GM18870 (cell line): ENCODE results near the gene TMEM19.

ENCODE experiments used
- ATAC-seq: cut with Tn5 transposase; IDR thresholded peaks from one replicate; pipeline ENCODE4 v1.9.1; 2021; ENCODE audit warnings: moderate library complexity; ENCODE audit not compliant: unreplicated experiment

Gene TMEM19

DNA sequence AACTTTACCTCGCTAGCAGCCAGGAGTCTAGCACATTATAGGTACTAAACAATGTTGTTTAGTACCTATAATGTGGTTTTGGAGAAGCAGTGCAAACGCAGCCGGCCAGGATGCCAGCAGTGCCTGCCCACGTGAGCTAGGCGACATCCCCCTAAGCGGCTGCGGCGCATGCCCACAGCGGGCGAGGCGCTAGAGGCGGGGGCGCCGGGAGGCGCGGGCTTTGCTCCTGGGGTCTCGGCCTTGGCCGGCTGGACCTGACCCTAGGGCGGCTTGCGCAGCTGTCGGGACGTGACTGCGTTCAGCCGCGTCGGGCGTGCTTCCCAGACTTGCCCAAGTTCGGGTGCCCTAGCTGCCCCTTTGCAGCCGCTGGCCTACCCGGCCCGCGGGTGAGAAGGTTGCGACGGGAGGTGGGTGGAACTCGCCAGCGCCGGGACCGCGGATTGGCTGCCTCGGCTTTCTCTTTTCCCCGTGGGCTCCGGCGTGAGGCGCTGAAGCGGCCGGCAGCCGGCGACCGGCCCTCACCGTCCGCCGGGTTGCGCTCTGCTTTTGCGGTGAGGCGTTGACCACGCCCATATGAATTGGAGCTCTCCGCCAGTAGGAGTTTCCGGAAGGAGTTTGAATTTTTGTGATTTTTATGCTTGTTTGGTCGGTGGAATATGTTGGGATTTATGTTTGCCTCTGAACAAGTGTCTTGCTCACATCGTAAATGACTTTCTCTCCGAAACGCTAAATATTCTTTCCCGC lies at the start of gene TMEM19:
TMEM19 (plus strand) TSS at position 169 of the 744 bp plus-strand sequence. CDS start 599 bp downstream, outside the sequence.
- peak; percentile 77 for ATAC-seq

DNA sequence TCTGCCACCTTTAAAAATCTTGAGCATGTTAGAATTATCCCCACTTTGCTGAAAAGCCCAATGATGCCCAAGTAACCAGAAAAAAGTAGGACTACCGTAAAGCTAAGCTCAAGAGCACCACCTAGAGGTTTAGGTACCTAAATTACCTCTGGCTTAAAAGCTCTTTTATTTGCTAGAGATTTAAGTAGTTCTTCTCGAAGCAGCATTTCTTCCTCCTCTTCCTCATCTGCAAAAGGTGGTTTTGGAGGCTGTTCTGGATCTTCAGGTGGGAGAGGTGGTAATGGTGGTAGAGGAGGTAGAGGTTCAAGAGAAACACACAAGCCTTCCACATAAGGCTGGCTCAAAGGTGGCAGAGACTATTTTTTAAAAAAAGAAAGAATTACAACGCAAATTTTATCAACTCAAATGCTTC lies 49.2 kb upstream of the TMEM19 start:
- ATAC-seq, result peak; percentile 70

DNA sequence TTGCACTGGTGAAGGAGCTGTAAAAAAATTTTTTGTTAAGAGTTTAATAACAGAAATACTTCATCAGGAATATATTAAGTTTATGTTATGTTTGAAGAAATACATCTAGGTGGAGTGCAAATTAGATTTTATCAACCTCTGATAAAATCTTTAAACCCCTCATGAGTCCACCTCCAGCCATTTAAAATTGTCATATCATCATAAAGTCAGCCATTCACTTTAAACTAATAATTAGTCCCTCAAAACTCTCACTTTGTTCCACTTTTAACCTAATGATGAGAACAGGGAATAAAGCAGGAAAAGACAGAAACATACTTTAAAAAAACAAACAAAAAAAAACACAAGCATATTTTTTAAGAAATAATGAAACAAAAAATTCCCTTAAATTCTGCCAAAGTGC lies 47.4 kb upstream of the TMEM19 start:
- no peak for ATAC-seq

DNA sequence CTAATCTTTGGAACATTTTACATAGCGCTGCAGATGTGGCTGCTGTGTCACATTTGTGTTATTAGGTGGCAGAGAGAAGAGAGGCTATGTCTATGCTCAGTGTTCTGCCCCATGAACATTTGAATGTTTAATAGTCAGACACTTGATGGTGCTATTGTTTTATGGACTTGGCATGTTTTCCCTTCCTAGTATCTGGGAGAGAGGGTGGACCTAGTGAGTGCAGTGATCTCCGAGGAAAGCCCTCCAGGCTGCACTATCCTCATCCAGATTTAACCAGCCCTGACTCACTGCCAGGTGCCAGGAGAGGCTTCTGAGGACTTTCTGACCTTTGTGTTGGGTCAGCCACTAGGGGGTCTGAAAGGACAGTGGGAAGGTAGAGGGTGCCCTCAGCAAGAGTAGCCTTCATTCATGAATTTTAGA lies 46.5 kb upstream of the TMEM19 start:
- ATAC-seq, result no peak

DNA sequence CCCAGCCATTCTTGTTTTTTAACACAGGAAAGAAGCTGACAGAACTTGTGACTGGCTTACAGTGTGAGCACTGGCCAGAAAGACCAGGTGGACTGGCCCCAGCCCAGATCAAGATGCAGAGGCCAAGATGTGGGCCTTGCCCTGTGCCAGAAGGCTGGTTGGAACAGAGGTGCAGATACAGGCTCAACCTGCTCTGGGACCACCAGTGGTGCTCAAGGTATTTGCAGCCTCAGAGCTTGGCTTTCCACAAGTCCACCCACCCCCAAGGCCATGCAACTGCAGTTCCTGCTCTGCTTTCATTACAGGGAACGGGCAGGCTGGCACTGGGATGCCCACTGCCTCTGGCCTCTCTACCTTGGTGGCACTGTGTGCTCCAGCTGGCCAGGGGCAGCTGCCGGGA lies 45.6 kb upstream of the TMEM19 start:
- no peak for ATAC-seq

DNA sequence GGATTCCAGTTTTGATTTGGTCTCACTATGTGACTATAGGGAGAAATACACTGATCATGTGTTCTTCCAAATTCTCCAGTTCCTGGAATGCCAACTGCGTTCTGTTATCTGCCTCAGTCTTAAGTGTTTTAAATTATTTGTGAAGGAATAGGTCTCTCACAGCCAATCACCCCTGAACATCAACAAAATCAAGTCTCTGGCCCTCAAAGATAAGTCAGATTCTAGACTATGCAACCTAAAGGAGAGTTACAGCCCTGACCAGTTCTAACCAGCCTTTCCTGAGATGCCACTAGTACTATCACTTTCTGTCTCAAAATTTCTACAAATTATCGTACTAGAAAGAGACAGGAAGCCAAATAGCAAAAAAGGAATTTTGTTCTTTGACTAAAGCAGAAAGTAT lies 44.5 kb upstream of the TMEM19 start:
- no peak for ATAC-seq

DNA sequence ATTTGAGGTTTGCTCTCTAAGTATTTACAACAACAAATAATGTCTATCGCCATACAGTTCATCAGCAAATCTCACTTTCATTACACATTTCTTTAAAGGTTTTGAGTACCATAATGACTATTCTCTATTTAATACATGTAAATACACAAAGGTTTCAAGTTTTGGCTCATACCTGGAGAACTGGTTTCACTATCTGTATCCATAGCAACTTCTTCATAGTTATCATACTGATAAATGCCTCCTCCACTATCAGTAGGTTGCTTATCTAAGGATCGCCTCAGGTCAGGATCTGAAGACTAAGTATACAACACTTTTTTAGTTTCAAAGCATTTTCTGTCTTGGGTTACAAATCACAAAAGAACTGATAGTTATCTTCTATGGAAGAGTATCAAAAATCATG lies 43.6 kb upstream of the TMEM19 start:
- ATAC-seq, result peak; percentile 71

DNA sequence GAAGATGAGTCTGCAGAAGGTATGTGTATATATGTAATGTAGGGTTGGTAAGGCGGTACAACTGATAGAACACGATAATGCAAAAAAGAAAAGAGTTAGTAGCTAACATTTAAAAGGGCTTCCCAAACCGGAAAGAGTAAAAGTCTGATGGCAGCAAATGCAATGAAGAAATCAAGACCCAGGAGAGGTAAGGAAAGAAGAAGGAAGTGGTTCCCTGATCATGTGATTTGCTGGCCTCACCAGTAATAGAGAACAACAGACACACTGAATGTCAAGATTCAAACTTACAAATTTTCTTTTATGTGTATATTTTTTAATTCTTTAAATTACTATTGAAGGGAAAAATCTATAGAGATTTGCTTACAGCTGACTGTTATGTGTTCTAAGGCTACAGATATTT lies 40.6 kb upstream of the TMEM19 start:
- no peak for ATAC-seq

DNA sequence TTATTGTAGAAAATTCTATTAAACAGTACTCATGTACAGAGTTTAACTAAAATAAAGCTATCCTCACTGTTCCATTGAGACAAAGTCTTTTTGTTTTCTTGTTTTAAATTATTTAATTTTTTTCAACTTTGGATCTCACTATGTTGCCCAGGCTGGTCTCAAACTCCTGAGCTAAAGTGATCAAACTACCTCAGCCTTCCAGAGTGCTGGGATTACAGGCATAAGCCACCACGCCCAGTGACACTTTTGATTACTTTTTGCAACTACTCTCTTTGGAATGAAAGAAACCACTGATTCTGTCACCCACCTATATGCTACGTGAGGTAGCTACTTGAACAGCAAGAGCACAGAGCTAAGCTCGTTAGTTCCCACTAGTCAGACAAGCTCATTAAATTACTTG lies 39.4 kb upstream of the TMEM19 start:
- ATAC-seq, result no peak

DNA sequence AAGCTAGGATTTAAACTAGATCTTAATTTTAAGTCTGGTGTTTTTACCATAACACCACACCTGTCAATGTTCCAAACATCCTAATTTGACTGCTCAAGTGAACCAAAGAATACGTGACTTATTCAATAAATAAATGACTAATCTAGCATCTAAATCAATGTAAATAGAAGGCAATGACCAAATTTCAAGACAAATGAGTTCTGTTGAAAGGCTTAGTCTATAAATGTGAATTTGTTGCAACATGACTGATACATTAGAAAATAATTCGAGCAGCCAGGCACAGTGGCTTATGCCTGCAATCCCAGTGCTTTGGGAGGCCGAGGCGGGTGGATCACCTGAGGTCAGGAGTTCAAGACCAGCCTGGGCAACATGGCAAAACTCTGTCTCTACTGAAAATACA lies 37.3 kb upstream of the TMEM19 start:
- ATAC-seq, result no peak

DNA sequence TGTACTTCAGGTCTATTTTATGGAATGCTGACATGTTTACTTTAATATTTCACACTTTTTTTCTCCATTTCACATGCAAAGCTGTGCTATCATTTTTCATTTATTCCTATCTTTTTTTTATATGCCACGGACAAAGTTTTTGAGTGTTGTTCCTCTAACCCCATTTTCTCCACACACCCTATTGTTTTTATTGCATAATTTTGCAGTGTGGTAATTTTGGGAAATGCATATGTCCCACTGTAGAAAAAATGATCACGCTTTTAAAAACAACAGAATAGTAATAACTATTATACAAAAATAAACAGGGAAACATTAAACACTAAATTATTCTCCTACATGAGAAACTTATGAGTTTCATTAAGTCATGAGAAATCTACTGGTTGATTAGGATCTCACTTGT lies 36.5 kb upstream of the TMEM19 start:
- ATAC-seq, result no peak

DNA sequence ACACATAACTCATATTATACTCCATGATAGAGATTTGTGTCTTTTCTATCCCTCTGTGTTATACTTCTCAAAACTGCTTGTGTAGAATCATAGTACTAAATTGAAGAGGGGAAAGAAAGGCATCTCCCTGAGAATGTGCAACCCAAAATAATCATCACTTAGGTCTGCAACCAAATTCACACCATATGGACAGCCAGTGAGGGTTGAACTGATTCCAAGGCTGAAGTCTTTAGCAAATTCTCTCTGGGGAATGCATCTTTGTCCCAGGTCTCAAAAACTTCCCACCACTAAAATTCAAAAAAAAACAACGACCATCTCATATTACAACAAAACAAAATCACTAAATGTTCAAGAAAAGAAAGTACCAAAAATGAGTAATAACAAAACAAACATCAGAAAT lies 33.2 kb upstream of the TMEM19 start:
- ATAC-seq, result no peak

DNA sequence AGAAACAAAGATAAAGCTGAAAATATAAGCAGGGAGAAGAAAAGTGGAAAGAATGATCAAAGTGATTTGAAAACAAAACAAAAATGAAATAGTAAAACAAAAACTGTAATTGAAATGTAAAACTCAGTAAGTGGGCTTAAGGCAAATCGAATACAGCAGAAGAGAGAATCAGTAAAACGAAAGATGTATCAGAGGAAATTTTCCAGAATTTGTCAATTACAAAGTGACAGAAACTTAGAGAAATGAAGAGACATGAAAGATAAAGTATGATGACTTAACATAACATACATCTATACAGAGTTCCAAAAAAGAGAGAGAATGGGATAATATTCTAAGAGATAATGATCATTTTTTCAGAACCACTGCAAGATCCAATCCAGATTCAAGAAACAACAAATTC lies 32.7 kb upstream of the TMEM19 start:
- ATAC-seq, result no peak

DNA sequence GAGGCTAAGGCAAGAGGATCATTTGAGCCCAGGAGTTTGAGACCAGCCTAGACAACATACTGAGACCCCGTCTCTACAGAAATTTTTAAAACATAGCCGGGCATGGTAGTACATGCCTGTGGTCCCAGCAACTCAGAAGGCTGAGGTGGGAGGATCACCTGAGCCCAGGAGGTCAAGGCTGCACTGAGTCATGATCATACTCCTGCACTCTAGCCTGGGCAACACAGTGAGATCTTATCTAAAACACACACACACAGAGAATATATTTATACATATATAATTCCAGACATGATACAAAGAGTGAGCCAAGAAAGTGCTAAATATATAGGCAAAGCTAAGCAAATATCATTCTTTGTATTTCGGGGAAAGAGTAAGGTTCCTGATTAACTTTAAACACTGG lies 31.7 kb upstream of the TMEM19 start:
- no peak for ATAC-seq

DNA sequence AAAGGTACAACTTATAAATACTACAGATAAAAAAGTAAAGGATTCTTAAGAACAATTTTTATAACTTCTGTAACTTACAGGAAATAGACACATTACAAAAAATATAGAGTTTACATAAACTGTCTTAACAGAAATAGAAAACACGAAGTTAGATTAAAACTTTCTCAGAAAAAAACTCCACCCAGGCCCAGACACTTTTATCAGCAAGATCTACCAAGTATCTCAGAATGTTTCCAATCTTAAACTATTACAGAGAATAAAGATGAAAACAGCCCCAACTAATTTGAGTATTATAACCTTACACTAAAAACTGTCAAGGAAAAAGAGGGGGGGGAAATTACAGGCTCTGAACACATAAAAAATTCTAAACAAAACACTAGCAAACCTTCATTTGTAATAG lies 30.4 kb upstream of the TMEM19 start:
- no peak for ATAC-seq

DNA sequence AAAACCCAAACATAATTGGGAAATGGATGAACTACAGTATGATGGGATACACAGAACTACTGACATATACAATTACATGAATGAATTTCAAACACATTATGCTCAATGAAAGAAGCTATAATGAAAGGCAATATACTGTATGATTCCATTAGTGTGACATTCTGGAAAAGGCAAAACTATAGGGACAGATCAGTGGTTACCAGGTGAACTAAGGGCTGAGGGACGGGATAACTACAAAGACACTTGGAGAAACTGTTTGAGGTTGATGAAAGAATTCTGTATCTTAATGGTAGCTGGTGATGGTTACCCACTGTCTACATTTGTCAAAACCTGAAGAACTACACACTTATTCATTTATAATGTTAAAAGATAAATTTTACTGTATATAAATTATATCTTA lies 30.0 kb upstream of the TMEM19 start:
- no peak for ATAC-seq

DNA sequence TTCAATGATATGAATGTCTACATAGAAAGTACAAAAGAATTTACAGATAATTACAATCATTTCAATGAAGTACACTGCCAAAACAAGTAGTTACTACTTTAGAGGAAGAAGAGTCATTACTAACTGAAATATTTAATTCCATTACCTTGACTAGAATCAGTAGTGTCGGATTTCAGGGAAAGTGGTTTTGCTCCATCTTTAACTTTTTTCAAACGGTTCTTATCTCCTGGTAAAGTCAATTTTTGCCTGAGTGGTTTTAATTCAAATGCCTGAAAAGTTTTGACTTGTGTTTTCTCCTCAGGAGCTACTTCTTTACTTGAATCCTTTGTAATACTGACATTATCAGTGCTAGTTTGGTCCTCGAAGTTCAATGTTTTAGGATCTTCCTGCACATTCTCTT lies 29.1 kb upstream of the TMEM19 start:
- ATAC-seq, result no peak

DNA sequence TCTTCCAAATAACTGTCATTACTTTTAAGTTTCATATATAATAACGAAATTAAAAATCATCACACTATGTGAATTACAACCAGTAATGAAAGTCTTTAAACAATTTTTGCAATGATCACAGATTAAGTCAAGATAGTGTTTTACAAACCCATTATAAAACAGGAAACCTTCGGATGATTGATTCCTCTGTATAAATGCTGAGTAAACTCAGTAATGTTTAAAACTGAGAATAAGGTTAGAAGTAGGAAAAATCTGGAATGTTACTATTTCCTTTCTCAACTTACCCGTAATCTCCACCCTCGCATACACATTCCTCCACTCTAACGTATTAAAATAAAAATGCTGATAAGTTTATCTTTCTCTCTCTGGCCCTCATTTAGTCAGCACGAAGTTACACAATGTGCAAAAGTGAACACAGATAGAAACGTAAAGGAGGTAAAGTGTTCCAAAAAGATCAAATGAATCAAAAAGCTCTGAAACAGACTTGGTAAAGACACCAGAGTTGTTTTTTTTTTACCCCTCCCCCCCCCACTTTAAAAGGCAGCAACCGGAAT lies 23.8 kb upstream of the TMEM19 start:
- ATAC-seq, result no peak

DNA sequence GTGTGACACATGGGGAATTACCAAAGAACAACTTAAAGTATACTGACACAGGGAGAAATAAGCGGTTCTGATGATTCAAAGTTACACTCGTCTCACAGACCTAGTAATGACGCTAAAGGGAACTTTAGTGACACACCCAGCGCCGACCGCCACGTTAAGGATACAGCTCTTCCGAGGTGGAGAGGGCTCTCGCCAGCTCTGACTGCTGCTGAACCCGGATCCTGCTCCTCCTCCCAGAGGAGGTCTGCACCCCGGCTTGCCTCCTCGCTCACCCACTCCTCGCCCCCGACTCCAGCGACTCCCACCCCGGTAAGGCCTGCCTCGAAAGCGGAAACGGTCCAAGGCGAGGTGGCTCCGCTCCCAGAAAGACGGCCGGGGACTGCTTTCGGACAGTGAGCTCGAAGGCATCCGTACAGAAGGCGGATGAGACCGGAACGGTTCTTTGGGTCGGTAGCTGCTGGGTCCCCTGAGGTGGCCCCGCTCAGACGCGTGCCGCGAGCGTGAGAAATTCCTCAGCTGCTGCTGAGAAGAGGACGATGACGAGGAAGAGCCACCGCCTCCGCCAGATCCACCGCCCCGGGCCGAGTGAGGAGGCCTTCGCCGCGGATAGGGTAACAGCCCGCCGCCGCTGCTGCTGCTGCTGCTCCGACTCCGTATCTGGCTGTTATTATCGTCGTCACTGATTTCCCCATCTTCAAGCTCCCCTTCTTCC lies 22.9 kb upstream of the TMEM19 start:
- ATAC-seq, result peak; percentile 21

DNA sequence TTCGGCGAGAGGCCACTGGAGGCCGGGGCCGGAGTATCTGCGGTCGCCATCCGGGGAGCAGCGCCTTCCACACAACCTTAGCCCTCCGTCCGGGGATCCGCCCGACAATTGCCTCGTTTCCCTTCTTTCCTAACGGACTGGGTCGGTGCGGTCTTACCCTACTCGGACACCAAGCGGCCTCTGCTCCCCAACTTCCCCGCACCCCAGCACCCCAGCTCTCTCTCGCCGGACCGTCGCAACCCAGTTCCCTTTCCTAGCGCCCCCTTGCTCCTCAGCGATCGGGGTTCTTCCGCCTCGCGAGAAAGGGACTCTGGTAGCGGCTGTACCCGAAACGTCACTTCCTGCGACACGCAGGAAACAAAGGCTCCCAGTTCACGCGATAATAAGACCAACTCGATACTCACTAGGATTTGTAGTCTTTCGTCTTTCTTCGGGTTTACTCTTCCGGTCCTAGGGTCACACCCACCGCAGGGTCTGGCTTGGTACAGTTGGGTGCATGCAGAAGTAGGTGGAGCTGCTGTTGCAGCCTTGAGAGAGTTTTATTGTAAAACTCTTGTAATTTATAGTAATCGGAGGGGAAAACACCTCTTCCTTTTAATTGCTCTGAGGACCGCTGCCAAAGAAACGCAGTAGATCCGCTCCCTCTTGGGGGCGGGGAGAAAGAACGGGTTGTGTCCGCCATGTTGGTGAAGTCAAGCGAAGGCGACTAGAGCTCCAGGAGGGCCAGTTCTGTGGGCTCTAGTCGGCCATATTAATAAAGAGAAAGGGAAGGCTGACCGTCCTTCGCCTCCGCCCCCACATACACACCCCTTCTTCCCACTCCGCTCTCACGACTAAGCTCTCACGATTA lies 22.1 kb upstream of the TMEM19 start, which contains the start of the genes THAP2 and ZFC3H1:
THAP2 (plus strand) TSS at position 741 of the 850 bp plus-strand sequence. CDS start 209 bp downstream, outside the sequence.
ZFC3H1 (minus strand) TSS at position 288 of the 850 bp plus-strand sequence; CDS start at position 50, 238 bp downstream.
- ATAC-seq, result peak; percentile 96
